OCI-LY3 (cell line): ENCODE measurements around the gene NCAPD3.

Experiments used
- H2AFZ ChIP-seq: fragments of 200-600, 300-600 bp; shearing (Covaris generic); 2 replicates; pipeline ENCODE4 v1.6.0; 2014; ENCODE audit warnings: antibody characterized with exemption, low read depth, low read length
- H3K27ac ChIP-seq: fragments of 200-600, 300-600 bp; sonication (generic); 2 replicates; pipeline ENCODE4 v1.5.1; 2014; ENCODE audit warnings: mild to moderate bottlenecking, low read length, moderate library complexity, mixed read lengths
- H3K27me3 ChIP-seq: fragments of 200-600, 300-600 bp; sonication (generic); 2 replicates; pipeline ENCODE4 v1.6.1; 2014; ENCODE audit warnings: low read depth, low read length, mixed read lengths
- H3K36me3 ChIP-seq: fragments of 200-600, 300-600 bp; sonication (generic); replicated peaks from 2 replicates; pipeline ENCODE3; 2014; ENCODE audit warnings: low read depth, low read length, mixed read lengths
- H3K4me1 ChIP-seq: fragments of 300-600, 200-600 bp; sonication (generic); 2 replicates; pipeline ENCODE4 v1.6.1; 2014; ENCODE audit warnings: low read length, mixed read lengths
- H3K4me2 ChIP-seq: fragments of 200-600, 300-600 bp; sonication (generic); 2 replicates; pipeline ENCODE4 v1.6.1; 2014; ENCODE audit warnings: low read length, mixed read lengths
- H3K4me3 ChIP-seq: fragments of 300-600, 200-600 bp; sonication (generic); 2 replicates; pipeline ENCODE4 v1.5.1; 2014; ENCODE audit warnings: antibody characterized with exemption, mild to moderate bottlenecking, low read length, moderate library complexity
- H3K79me2 ChIP-seq: fragments of 300-600, 200-600 bp; shearing (Covaris generic); 2 replicates; pipeline ENCODE4 v1.6.1; 2014; ENCODE audit warnings: mild to moderate bottlenecking, low read length, mixed read lengths
- H3K9ac ChIP-seq: fragments of 300-600, 200-600 bp; shearing (Covaris generic); 2 replicates; pipeline ENCODE4 v1.6.0; 2014; ENCODE audit warnings: mild to moderate bottlenecking, low read length, moderate library complexity
- H3K9me3 ChIP-seq: fragments of 200-600, 300-600 bp; shearing (Covaris generic); 2 replicates; pipeline ENCODE4 v1.6.1; 2014; ENCODE audit warnings: low read length, mixed read lengths; ENCODE audit not compliant: insufficient read depth
- H4K20me1 ChIP-seq: fragments of 200-600, 300-600 bp; sonication (generic); 2 replicates; pipeline ENCODE4 v1.6.1; 2016; ENCODE audit warnings: low read length, mixed read lengths; ENCODE audit not compliant: insufficient read depth
- CTCF ChIP-seq: fragments of 200-600, 300-600 bp; sonication (generic); IDR thresholded peaks from 2 replicates; pipeline ENCODE4 v1.5.1; 2014; ENCODE audit warnings: antibody characterized with exemption, low read length, low read depth
- EZH2phosphoT487 ChIP-seq: fragments of 200-600 bp; shearing (Covaris generic); IDR thresholded peaks from 2 replicates; pipeline ENCODE4 v1.6.1; 2018; ENCODE audit warnings: antibody characterized with exemption, mixed run types, low read depth

NCAPD3 gene

GRCh38 chr11:134154441-134154840, 69.3 kb downstream of the NCAPD3 start:
- H4K20me1 ChIP-seq: no peaks in the 10 kb centered on the region
- no peaks in the 10 kb centered on the region for H3K4me1 ChIP-seq
- no peak overlapping the region for H3K9ac ChIP-seq
- H3K27me3 ChIP-seq: no peaks in the 10 kb centered on the region
- no peak for TF ChIP-seq EZH2phosphoT487
- no peak for TF ChIP-seq CTCF
- no peak overlapping the region for H2AFZ ChIP-seq
- no peak overlapping the region for H3K4me2 ChIP-seq
- no peak overlapping the region for H3K27ac ChIP-seq
- H3K9me3 ChIP-seq: no peaks in the 10 kb centered on the region
- no peaks in the 10 kb centered on the region for H3K79me2 ChIP-seq
- H3K36me3 ChIP-seq: peaks cover 57% of the 10 kb centered on the region
- no peak overlapping the region for H3K4me3 ChIP-seq

GRCh38 chr11:134153147-134153905, 70.4 kb downstream of the NCAPD3 start:
- Histone ChIP-seq H3K79me2 (no peaks in the 10 kb centered on the region), H2AFZ (no peak overlapping the region), H3K4me2 (no peak overlapping the region), H3K4me3 (no peak overlapping the region), H3K4me1 (no peaks in the 10 kb centered on the region), H3K9me3 (no peaks in the 10 kb centered on the region), H4K20me1 (no peaks in the 10 kb centered on the region), H3K27me3 (no peaks in the 10 kb centered on the region), H3K9ac (no peak overlapping the region), H3K27ac (no peak overlapping the region), H3K36me3 (peaks cover 54% of the 10 kb centered on the region)
- TF ChIP-seq CTCF (no peak), EZH2phosphoT487 (no peak)

GRCh38 chr11:134152696-134153095, 71.1 kb downstream of the NCAPD3 start:
- Histone ChIP-seq H3K9ac (no peak overlapping the region), H2AFZ (no peak overlapping the region), H3K4me1 (no peaks in the 10 kb centered on the region), H3K9me3 (no peaks in the 10 kb centered on the region), H4K20me1 (no peaks in the 10 kb centered on the region), H3K27ac (no peak overlapping the region), H3K79me2 (no peaks in the 10 kb centered on the region), H3K36me3 (peaks cover 48% of the 10 kb centered on the region), H3K4me3 (no peak overlapping the region), H3K4me2 (no peak overlapping the region), H3K27me3 (no peaks in the 10 kb centered on the region)
- TF ChIP-seq EZH2phosphoT487 (no peak), CTCF (no peak)

GRCh38 chr11:134151083-134151747, 72.6 kb downstream of the NCAPD3 start:
- Histone ChIP-seq H3K4me3 (no peak overlapping the region), H4K20me1 (no peaks in the 10 kb centered on the region), H3K36me3 (peaks cover 39% of the 10 kb centered on the region), H3K9me3 (no peaks in the 10 kb centered on the region), H3K27me3 (no peaks in the 10 kb centered on the region), H2AFZ (no peak overlapping the region), H3K27ac (no peak overlapping the region), H3K4me2 (no peak overlapping the region), H3K9ac (no peak overlapping the region), H3K4me1 (no peaks in the 10 kb centered on the region), H3K79me2 (no peaks in the 10 kb centered on the region)
- TF ChIP-seq EZH2phosphoT487: no peak
- TF ChIP-seq CTCF: no peak
